A549 (cell line): Measurements from ENCODE around the gene BANP. TPM values are rescaled to one million over a fixed set of nuclear protein-coding genes. Genes with fewer than 3 reads are reported as not detected.
"Not testable (repeated sequence)": the region's sequence is repeated elsewhere in the genome, so short reads cannot be mapped to it uniquely, and the experiment has no call there.

Experiments
- ATAC-seq, 2 experiments: fragments of 200-7000 bp in 1 of 2; fragments of >200 bp in 1 of 2; cut with Nextera tagmentation in 1 of 2; cut with Tn5 transposase in 1 of 2; 3 replicates each; pipeline versions ENCODE4 v1.8.0 to v1.9.1; 2018 to 2020; ENCODE audit warnings: mild to moderate bottlenecking in 1 of 2, moderate library complexity in 1 of 2
- CTCF ChIA-PET: fragments of 300-600 bp; sonication (Branson Sonifier 250); formaldehyde crosslinking; extraction: SDS; loops from one replicate; lab custom pipeline; 2021; ENCODE audit warnings: antibody characterized with exemption, inconsistent platforms; lab: Yijun Ruan, JAX
- POLR2A ChIA-PET: fragments of 350-600 bp; formaldehyde crosslinking; extraction: SDS; loops from one replicate; lab custom pipeline; 2021; ENCODE audit warnings: antibody characterized with exemption, inconsistent platforms; lab: Yijun Ruan, JAX
- DNase-seq, 2 experiments: peaks; one replicate each; pipeline versions ENCODE4 v3.0.0 to v3.0.0-alpha.2; 2011 to 2016; ENCODE audit warnings: low read depth in 1 of 2, low spot score in 1 of 2
- FAIRE-seq: peaks from 2 replicates; lab custom pipeline; 2011; peaks lifted over from hg19 to GRCh38; lab: Jason Lieb, UNC
- H3K27ac ChIP-seq, 2 experiments: fragments of >200 bp; sonication (Bioruptor Twin); formaldehyde crosslinking; 3 replicates each; pipeline ENCODE4 v1.5.1; 2016 to 2017
- H3K4me1 ChIP-seq: fragments of >200 bp; sonication (Bioruptor Twin); formaldehyde crosslinking; 3 replicates; pipeline ENCODE4 v1.6.1; 2016
- H3K4me2 ChIP-seq: fragments of >200 bp; sonication (Bioruptor Twin); formaldehyde crosslinking; 3 replicates; pipeline ENCODE4 v1.6.1; 2016
- H3K4me3 ChIP-seq: fragments of >200 bp; sonication (Bioruptor Twin); formaldehyde crosslinking; 3 replicates; pipeline ENCODE4 v1.5.1; 2016
- H3K9me3 ChIP-seq: fragments of >200 bp; sonication (Bioruptor Twin); formaldehyde crosslinking; 3 replicates; pipeline ENCODE4 v1.6.1; 2016
- BCL3 ChIP-seq: fragments of >200 bp; sonication (Bioruptor Twin); formaldehyde crosslinking; IDR thresholded peaks from 3 replicates; pipeline ENCODE4 v1.6.1; 2016
- CEBPB ChIP-seq, 2 experiments: fragments of >200 bp in 1 of 2; sonication (Bioruptor Twin) in 1 of 2; formaldehyde crosslinking in 1 of 2; IDR thresholded peaks; 2 replicates each; pipeline ENCODE4 v1.6.1; 2012 to 2016
- CHD4 ChIP-seq: fragments of 200-600 bp; sonication (generic); IDR thresholded peaks from 2 replicates; pipeline ENCODE4 v1.6.1; 2016; ENCODE audit warnings: antibody characterized with exemption, mild to moderate bottlenecking, borderline replicate concordance
- E2F6 ChIP-seq: IDR thresholded peaks from 2 replicates; pipeline ENCODE4 v1.6.1; 2012; ENCODE audit warnings: low read depth, borderline replicate concordance
- EHF ChIP-seq: fragments of 250-450 bp; sonication (Bioruptor Pico); IDR thresholded peaks from 2 replicates; pipeline ENCODE4 v1.5.0; 2020; ENCODE audit warnings: mild to moderate bottlenecking
- EHMT2 ChIP-seq: fragments of 200-600 bp; sonication (generic); IDR thresholded peaks from 2 replicates; pipeline ENCODE4 v1.6.1; 2016; ENCODE audit warnings: antibody characterized with exemption, low read depth, mild to moderate bottlenecking, moderate library complexity
- FOSB ChIP-seq: fragments of 250-450 bp; sonication (Bioruptor Pico); IDR thresholded peaks from 2 replicates; pipeline ENCODE4 v1.5.0; 2020; ENCODE audit warnings: mild to moderate bottlenecking, moderate library complexity
- FOXS1 ChIP-seq: fragments of 250-450 bp; sonication (Bioruptor Pico); IDR thresholded peaks from 2 replicates; pipeline ENCODE4 v1.5.0; 2020; ENCODE audit warnings: mild to moderate bottlenecking, moderate library complexity
- HMGXB4 ChIP-seq: fragments of 250-450 bp; sonication (Bioruptor Pico); IDR thresholded peaks from 2 replicates; pipeline ENCODE4 v1.5.0; 2021; ENCODE audit warnings: mild to moderate bottlenecking, moderate library complexity, borderline replicate concordance
- JUN ChIP-seq, 2 experiments: fragments of >200 bp; sonication (Bioruptor Twin); formaldehyde crosslinking; IDR thresholded peaks; 2 replicates in 1 of 2; 3 replicates in 1 of 2; pipeline ENCODE4 v1.6.1; 2016 to 2017
- KDM1A ChIP-seq: fragments of 200-600 bp; sonication (generic); IDR thresholded peaks from 2 replicates; pipeline ENCODE4 v1.6.1; 2016; ENCODE audit warnings: low read depth, mild to moderate bottlenecking
- MAFK ChIP-seq: fragments of 450-650 bp; IDR thresholded peaks from 2 replicates; pipeline ENCODE4 v1.6.1; 2014; ENCODE audit not compliant: partially characterized antibody
- MYC ChIP-seq: IDR thresholded peaks from 2 replicates; pipeline ENCODE4 v1.6.1; 2012; ENCODE audit warnings: mild to moderate bottlenecking, inconsistent platforms, low read length, improper control_type of control experiment, borderline replicate concordance
- NR3C1 ChIP-seq: fragments of >200 bp; sonication (Bioruptor Twin); formaldehyde crosslinking; IDR thresholded peaks from 3 replicates; pipeline ENCODE4 v1.6.1; 2017
- PBX3 ChIP-seq: IDR thresholded peaks from 2 replicates; pipeline ENCODE4 v1.6.1; 2012
- PHF8 ChIP-seq: fragments of 200-600 bp; sonication (generic); IDR thresholded peaks from 2 replicates; pipeline ENCODE4 v1.6.1; 2016; ENCODE audit warnings: low read depth, mild to moderate bottlenecking, antibody characterized with exemption, moderate library complexity, borderline replicate concordance
- POLR2A ChIP-seq: IDR thresholded peaks from 2 replicates; pipeline ENCODE4 v1.6.1; 2012; ENCODE audit warnings: mild to moderate bottlenecking, low read length
- RARB ChIP-seq: fragments of 250-450 bp; sonication (Bioruptor Pico); IDR thresholded peaks from 2 replicates; pipeline ENCODE4 v1.8.0; 2021; ENCODE audit warnings: mild to moderate bottlenecking, moderate library complexity
- RFX5 ChIP-seq: fragments of 450-650 bp; IDR thresholded peaks from 2 replicates; pipeline ENCODE4 v1.7.1; 2014; ENCODE audit warnings: antibody characterized with exemption, mild to moderate bottlenecking, moderate library complexity
- TFCP2L1 ChIP-seq: fragments of 250-450 bp; sonication (Bioruptor Pico); IDR thresholded peaks from 2 replicates; pipeline ENCODE4 v1.5.0; 2021; ENCODE audit warnings: mild to moderate bottlenecking
- TP53 ChIP-seq: fragments of 250-450 bp; sonication (Bioruptor Pico); IDR thresholded peaks from 2 replicates; pipeline ENCODE4 v1.5.0; 2021; ENCODE audit warnings: mild to moderate bottlenecking, moderate library complexity
- ZNF302 ChIP-seq: fragments of 250-450 bp; sonication (Bioruptor Pico); IDR thresholded peaks from 2 replicates; pipeline ENCODE4 v1.9.0; 2021; ENCODE audit warnings: inconsistent platforms, mild to moderate bottlenecking, moderate library complexity
- ZSCAN20 ChIP-seq: fragments of 250-450 bp; sonication (Bioruptor Pico); IDR thresholded peaks from 2 replicates; pipeline ENCODE4 v1.8.0; 2022; ENCODE audit warnings: mild to moderate bottlenecking, moderate library complexity
- WGBS: methylation state at CpG from one replicate; pipeline ENCODE4 v1.1.6; 2017; ENCODE audit errors: missing lambda C conversion rate; 5-methylcytosine and 5-hydroxymethylcytosine counted together
- polyA plus RNA-seq, 4 experiments: library from polyadenylated mRNA; depleted of rRNA in 3 of 4; stranded (reverse); fragments of >200 nt; fragmentation: RNase III in 1 of 4; extraction: RNeasy Plus Mini Kit Qiagen cat#74134 plus additional on column Dnase treatment in 1 of 4; gene quantifications; 2 replicates in 3 of 4; 3 replicates in 1 of 4; pipeline ENCODE4 v1.2.3, GENCODE V29; 2011 to 2017

BANP gene
- polyA plus RNA-seq, 2 of the 4 experiments (the other 2 are of a cell fraction), result 17.1 to 17.2 TPM

GRCh38 chr16:88026964-88027938 is 76.0 kb downstream of the BANP start:
- FAIRE-seq (no peak), DNase-seq (no peak), ATAC-seq (no peak)
- Histone ChIP-seq H3K4me1 (peaks cover 3% of the 10 kb centered on the region; the same call in 1 of the 3 replicates), H3K9me3 (no peaks in the 10 kb centered on the region), H3K4me3 (no peak overlapping the region), H3K27ac (no peak overlapping the region), H3K4me2 (no peak overlapping the region)
- no peak for TF ChIP-seq CEBPB (IDR thresholded peaks at IDR 0.05)
- TF ChIP-seq FOXS1 (CRISPR knock-in tag), result no peak
- TF ChIP-seq MYC, result no peak
- TF ChIP-seq PBX3, result no peak
- CTCF ChIA-PET, result interaction anchor here (0.7 kb wide), 1 partner anchor 17 kb away, joined by 3 read pairs; no protein-coding TSS in a partner anchor
- POLR2A ChIA-PET, result no interaction called here
- WGBS, result 97% methylated on average over 27 of the region's 51 CpGs

GRCh38 chr16:88028177-88028930 is 77.1 kb downstream of the BANP start:
- not testable (repeated sequence) for FAIRE-seq
- WGBS, result 95% methylated on average over 12 of the region's 13 CpGs

GRCh38 chr16:88030498-88030897 is 79.3 kb downstream of the BANP start:
- FAIRE-seq (no peak), ATAC-seq (no peak), DNase-seq (no peak)
- no peak for TF ChIP-seq JUN (IDR thresholded peaks at IDR 0.05)
- no peak for TF ChIP-seq BCL3
- no peak for TF ChIP-seq MAFK
- TF ChIP-seq PHF8, result no peak
- no peak for TF ChIP-seq CHD4
- no peak for TF ChIP-seq TP53 (CRISPR knock-in tag)
- TF ChIP-seq FOSB (CRISPR knock-in tag), result no peak
- TF ChIP-seq TFCP2L1, result no peak
- no peak for TF ChIP-seq EHMT2
- no peak for TF ChIP-seq ZNF302 (CRISPR knock-in tag)
- TF ChIP-seq POLR2A, result no peak
- no peak for TF ChIP-seq RARB (CRISPR knock-in tag)
- no peak for TF ChIP-seq RFX5
- TF ChIP-seq KDM1A, result no peak
- TF ChIP-seq EHF (CRISPR knock-in tag), result no peak
- no peak for TF ChIP-seq HMGXB4
- no peak for TF ChIP-seq ZSCAN20 (CRISPR knock-in tag)
- TF ChIP-seq NR3C1, result no peak
- TF ChIP-seq E2F6, result no peak
- H3K9me3 ChIP-seq, result no peaks in the 10 kb centered on the region
- CTCF ChIA-PET, result no interaction called here
- 88% methylated on average over 8 of the region's 8 CpGs for WGBS
- no peak overlapping the region for H3K27ac ChIP-seq
- H3K4me2 ChIP-seq, result no peak overlapping the region
- POLR2A ChIA-PET, result no interaction called here
- H3K4me1 ChIP-seq, result no peaks in the 10 kb centered on the region
- H3K4me3 ChIP-seq, result no peak overlapping the region

More at GRCh38 chr16:88028177-88028930, 77.1 kb downstream of the BANP start:
- CTCF ChIA-PET, H3K4me1 ChIP-seq, ATAC-seq, DNase-seq, POLR2A ChIA-PET, H3K4me3 ChIP-seq, H3K27ac ChIP-seq, H3K4me2 ChIP-seq, H3K9me3 ChIP-seq: not testable (repeated sequence)

- H3K9me3 ChIP-seq, H3K4me3 ChIP-seq, H3K27ac ChIP-seq, H3K4me2 ChIP-seq, DNase-seq, ATAC-seq, POLR2A ChIA-PET, H3K4me1 ChIP-seq, FAIRE-seq, CTCF ChIA-PET: not testable (repeated sequence)
- WGBS, result 98% methylated on average over 9 of the region's 9 CpGs
These were observed 79.7 kb downstream of the BANP start for GRCh38 chr16:88030961-88031360.
